KMS-11 (cell line): ENCODE measurements around the gene LAGE3.

Experiments
- H2AFZ ChIP-seq: fragments of 200-600 bp; sonication (generic); 2 replicates; pipeline ENCODE4 v1.6.1; 2016; ENCODE audit warnings: antibody characterized with exemption, mixed run types, low read depth
- H3K27ac ChIP-seq: fragments of 200-600 bp; sonication (generic); 2 replicates; pipeline ENCODE4 v1.6.1; 2016; ENCODE audit warnings: mild to moderate bottlenecking, mixed run types
- H3K27me3 ChIP-seq: fragments of 200-600 bp; sonication (generic); 2 replicates; pipeline ENCODE4 v1.6.1; 2017; ENCODE audit warnings: mild to moderate bottlenecking, low read depth, mixed run types, moderate library complexity; ENCODE audit not compliant: insufficient read depth
- H3K36me3 ChIP-seq: fragments of 200-600 bp; sonication (generic); 2 replicates; pipeline ENCODE4 v1.6.1; 2017; ENCODE audit warnings: mild to moderate bottlenecking, mixed run types; ENCODE audit not compliant: insufficient read depth
- H3K4me1 ChIP-seq: fragments of 200-600 bp; sonication (generic); 2 replicates; pipeline ENCODE4 v1.6.1; 2016; ENCODE audit warnings: mild to moderate bottlenecking, low read depth, mixed run types; ENCODE audit not compliant: poor library complexity, severe bottlenecking
- H3K4me2 ChIP-seq: fragments of 200-600 bp; sonication (generic); 2 replicates; pipeline ENCODE4 v1.7.0; 2016; ENCODE audit warnings: mild to moderate bottlenecking, mixed run types
- H3K4me3 ChIP-seq: fragments of 200-600 bp; sonication (generic); IDR thresholded peaks from 2 replicates; pipeline ENCODE4 v1.6.1; 2017; ENCODE audit warnings: low read depth, low read length, mixed read lengths; ENCODE audit not compliant: insufficient read depth
- H3K79me2 ChIP-seq: fragments of 200-600 bp; sonication (generic); 2 replicates; pipeline ENCODE4 v1.6.1; 2016; ENCODE audit warnings: low read depth, mixed run types; ENCODE audit not compliant: insufficient read depth
- H3K9ac ChIP-seq: fragments of 200-600 bp; sonication (generic); 2 replicates; pipeline ENCODE4 v1.6.1; 2016; ENCODE audit warnings: mild to moderate bottlenecking, mixed run types
- H4K20me1 ChIP-seq: fragments of 200-600 bp; sonication (generic); 2 replicates; pipeline ENCODE4 v1.6.1; 2016; ENCODE audit warnings: mild to moderate bottlenecking, mixed run types; ENCODE audit not compliant: insufficient read depth
- CTCF ChIP-seq: fragments of 200-600 bp; sonication (generic); conservative IDR thresholded peaks from 2 replicates; pipeline ENCODE4 v1.6.1; 2017; ENCODE audit warnings: low read depth, mild to moderate bottlenecking, antibody characterized with exemption, low read length, moderate library complexity, mixed read lengths

LAGE3 gene

GRCh38 chrX:154450312-154450711, 28.8 kb downstream of the LAGE3 start:
- Histone ChIP-seq H3K27ac (no peak overlapping the region), H3K36me3 (no peaks in the 10 kb centered on the region), H3K9ac (no peak overlapping the region), H2AFZ (no peak overlapping the region), H3K4me3 (no peak overlapping the region), H3K79me2 (no peaks in the 10 kb centered on the region), H4K20me1 (no peaks in the 10 kb centered on the region), H3K4me1 (no peaks in the 10 kb centered on the region), H3K4me2 (no peak overlapping the region), H3K27me3 (no peaks in the 10 kb centered on the region)
- no peak for TF ChIP-seq CTCF

- Histone ChIP-seq H3K9ac (no peak overlapping the region), H3K4me1 (no peaks in the 10 kb centered on the region), H3K27me3 (no peaks in the 10 kb centered on the region), H2AFZ (no peak overlapping the region), H3K36me3 (no peaks in the 10 kb centered on the region), H4K20me1 (no peaks in the 10 kb centered on the region), H3K4me2 (no peak overlapping the region), H3K27ac (no peak overlapping the region), H3K79me2 (no peaks in the 10 kb centered on the region), H3K4me3 (no peak overlapping the region)
- no peak for TF ChIP-seq CTCF
These were observed 29.5 kb downstream of the LAGE3 start for GRCh38 chrX:154449618-154450017.

- no peaks in the 10 kb centered on the region for H3K27me3 ChIP-seq
- no peaks in the 10 kb centered on the region for H3K36me3 ChIP-seq
- no peaks in the 10 kb centered on the region for H3K79me2 ChIP-seq
These were observed 30.6 kb downstream of the LAGE3 start for GRCh38 chrX:154448484-154448883.

GRCh38 chrX:154446430-154446829, 32.7 kb downstream of the LAGE3 start:
- H3K36me3 ChIP-seq, result no peaks in the 10 kb centered on the region
- no peak overlapping the region for H3K27ac ChIP-seq
- no peaks in the 10 kb centered on the region for H3K27me3 ChIP-seq
- no peaks in the 10 kb centered on the region for H3K79me2 ChIP-seq
- no peak overlapping the region for H2AFZ ChIP-seq
- H3K4me2 ChIP-seq, result no peak overlapping the region
- no peak overlapping the region for H3K9ac ChIP-seq
- no peak for TF ChIP-seq CTCF
- H4K20me1 ChIP-seq, result no peaks in the 10 kb centered on the region
- H3K4me1 ChIP-seq, result peaks cover 3% of the 10 kb centered on the region
- H3K4me3 ChIP-seq, result no peak overlapping the region

More at GRCh38 chrX:154448484-154448883, 30.6 kb downstream of the LAGE3 start:
- TF ChIP-seq CTCF, result no peak
- Histone ChIP-seq H4K20me1 (no peaks in the 10 kb centered on the region), H3K27ac (no peak overlapping the region), H3K4me1 (peaks cover 2% of the 10 kb centered on the region), H3K4me3 (no peak overlapping the region), H3K4me2 (no peak overlapping the region), H3K9ac (no peak overlapping the region), H2AFZ (no peak overlapping the region)
